ENCODE measurements around the gene LRCH4.

LRCH4 gene

DNA sequence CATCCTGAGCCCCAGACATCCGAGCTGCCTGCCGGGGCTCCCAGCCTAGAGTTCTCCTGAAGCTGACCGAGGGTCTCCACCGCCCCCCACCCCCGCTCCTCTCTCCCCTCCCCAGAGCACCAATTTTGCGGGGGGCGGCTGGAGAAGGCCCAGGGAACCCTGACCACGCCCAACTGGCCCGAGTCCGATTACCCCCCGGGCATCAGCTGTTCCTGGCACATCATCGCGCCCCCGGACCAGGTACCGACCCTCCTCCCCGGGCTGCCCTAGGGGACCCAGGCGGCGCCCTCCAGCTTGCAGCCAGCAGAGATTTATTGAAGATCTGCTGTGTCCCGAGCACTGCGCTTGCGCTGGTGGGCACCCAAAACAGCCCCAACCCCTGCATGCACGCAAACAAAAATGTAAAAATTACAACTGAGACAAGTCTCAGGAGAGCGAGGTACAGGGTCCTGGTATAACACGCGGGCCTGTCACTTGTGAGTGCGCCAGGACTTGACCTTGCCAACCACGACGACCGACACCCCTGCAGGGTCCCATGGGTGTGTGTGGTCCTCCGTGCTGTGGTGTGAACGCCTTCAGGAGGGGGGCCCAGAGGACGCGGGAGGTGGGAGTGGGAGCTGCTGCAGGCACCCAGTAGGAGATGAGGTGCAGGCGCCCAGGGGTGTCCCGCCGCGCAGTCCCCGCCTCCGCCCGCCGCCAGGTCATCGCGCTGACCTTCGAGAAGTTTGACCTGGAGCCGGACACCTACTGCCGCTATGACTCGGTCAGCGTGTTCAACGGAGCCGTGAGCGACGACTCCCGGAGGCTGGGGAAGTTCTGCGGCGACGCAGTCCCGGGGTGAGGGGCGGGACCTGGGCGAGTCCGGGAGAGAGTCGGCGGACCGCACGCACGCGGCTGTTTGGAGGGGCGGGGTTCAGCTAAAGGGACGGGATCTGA is 19.3 kb upstream of the LRCH4 start:
- DNase-seq = no peak

DNA sequence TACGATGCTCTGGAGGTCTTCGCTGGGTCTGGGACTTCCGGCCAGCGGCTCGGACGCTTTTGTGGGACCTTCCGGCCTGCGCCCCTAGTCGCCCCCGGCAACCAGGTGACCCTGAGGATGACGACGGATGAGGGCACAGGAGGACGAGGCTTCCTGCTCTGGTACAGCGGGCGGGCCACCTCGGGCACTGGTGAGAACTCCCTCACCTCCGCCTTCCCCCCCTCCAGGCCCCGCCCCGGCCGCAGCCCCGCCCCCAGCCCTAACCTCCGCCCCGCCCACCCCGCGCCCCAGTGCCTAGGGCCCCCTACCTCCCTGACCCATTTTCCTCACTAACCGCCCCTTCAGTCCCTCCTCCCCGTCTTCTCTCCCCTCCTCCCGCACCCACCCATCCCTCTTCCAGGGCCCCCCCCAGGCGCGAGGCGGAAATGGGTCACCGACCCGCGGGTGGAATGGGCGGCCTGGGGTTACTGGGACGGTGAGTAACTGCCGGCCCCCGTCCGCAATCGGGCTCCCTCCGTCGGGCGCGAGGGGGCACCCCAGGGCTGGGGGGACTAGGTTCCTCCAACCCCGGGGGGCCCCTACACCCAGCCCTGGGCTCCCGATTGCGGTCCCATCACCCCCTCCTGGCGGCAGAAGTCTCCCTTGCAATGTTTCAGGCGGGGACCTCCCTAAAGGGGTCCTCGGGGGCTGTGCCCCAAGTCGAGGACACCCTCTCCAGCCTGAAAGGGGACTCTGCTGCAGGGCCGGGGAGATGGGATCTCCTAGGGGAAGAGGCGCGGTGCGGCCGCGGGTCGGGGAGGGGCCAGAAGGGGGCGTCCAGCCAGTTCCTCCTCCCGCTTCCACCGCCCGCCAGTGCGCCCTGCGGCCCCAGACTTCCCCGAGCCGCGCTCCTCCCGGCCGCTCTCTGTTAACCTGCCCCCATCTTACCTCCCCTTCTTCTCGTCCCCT is 18.4 kb upstream of the LRCH4 start:
- DNase-seq = peak; percentile 86

DNA sequence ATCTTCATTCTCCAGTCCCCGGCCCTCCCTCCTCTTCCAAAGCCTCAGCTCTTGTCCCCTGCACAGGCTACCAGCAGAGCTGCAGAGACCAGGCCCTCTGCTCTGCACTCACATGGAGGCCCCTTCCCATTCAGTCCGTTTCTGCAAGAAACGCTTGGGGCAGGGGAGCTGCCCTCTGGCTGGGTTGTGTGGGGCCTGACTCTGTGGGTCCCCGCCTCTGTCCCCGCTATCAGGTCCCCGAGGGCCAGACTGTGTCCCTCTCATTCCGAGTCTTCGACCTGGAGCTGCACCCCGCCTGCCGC is 17.7 kb upstream of the LRCH4 start:
- peak; percentile 57 for DNase-seq

DNA sequence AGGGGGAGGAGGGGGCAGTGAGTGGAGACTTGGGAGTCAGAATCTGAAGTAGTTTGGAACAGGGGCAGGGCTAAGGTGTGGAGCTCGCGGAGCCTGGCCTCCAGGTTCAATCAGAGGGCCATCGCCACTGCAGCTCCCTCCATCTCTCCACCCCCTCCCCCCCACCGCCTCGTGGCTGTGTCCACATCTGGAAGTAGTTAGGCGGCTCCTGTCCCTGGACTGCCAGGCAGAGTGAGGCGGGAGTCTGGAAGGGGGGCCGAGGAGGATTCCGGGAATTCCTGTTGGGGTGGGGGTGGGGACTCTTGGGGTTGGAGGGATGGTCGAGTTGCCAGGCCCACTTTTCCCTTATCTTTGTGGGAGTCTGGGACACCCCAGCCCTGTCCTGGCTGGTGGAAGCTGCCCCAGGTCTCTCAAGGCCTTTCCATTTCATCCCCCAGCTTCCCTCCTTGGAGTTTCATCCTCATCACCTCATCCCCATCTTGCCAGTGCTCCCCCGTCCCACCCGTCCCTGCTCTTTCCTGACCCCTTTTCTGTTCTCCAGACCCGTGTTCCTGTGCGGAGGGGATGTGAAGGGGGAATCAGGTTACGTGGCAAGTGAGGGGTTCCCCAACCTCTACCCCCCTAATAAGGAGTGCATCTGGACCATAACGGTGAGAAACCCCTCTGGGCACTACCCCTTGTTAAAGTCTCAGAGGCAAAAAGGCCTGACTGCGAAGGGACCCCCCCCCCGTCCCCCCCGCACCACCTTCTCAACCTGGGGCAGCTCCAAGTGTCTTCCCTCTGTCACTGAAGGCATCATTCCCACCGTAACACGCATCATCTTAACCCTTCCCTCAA is 17.2 kb upstream of the LRCH4 start:
- peak; percentile 93 for DNase-seq

DNA sequence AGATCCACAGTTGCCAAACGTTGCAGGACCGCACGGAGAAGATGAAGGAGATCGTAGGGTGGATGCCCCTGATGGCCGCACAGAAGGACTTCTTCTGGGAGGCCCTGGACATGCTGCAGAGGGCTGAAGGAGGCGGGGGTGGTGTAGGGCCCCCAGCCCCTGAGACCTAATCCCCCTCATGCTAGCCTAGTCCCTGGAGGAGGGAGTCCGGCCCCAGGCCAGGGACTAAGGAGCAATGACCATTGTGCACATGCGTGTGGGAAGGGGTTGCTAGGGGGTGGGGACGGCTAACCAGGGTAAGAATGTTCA is 14.8 kb upstream of the LRCH4 start:
- DNase-seq = no peak

DNA sequence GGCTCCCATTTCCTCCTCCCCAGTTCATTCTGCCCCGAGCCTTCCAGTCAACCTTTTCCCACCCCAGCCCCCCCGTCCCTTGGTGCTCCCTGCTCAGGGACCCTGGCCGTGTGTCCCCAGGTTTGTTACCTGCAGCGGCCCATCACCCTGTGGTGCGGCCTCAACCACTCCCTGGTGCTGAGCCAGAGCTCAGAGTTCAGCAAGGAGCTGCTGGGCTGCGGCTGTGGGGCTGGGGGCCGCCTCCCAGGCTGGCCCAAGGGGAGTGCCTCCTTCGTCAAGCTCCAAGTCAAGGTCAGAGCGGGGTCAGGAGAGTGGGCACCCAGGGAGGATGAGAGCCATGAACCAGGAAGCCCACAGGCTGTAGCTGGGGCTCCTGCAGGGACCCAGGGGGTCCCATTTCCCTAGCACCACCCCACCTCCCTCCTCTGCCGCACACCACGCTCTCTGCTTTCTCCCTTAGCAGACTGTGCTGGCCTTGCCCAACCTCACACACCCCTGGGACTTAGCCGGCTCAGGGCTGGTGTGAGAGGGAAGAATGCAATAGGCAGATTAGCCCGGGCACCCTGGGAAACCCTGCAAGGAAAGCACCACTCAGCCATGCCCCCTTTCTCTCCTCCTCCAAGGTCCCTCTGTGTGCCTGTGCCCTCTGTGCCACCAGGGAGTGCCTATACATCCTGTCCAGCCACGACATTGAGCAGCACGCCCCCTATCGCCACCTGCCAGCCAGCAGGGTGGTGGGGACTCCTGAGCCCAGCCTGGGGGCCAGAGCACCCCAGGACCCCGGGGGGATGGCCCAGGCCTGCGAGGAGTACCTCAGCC is 14.2 kb upstream of the LRCH4 start:
- DNase-seq = no peak

DNA sequence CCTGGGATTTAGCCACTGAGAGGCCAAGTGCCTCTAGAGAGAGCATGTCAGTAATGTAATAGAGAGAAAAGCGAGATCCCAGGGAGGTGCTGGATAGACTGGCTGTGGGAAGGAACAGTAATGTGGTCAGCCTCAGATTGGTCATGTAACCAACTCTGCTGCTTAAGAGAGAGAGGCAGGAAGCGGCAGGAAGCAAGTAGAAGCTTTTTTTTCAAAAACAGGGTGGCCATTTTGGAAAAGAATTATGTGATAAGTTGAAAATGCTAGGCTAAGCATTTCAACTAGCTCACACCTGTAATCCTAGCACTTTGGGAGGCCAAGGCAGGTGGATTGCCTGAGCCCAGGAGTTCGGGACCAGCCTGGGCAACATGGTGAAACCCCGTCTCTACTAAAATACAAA is 12.5 kb upstream of the LRCH4 start:
- DNase-seq = no peak

DNA sequence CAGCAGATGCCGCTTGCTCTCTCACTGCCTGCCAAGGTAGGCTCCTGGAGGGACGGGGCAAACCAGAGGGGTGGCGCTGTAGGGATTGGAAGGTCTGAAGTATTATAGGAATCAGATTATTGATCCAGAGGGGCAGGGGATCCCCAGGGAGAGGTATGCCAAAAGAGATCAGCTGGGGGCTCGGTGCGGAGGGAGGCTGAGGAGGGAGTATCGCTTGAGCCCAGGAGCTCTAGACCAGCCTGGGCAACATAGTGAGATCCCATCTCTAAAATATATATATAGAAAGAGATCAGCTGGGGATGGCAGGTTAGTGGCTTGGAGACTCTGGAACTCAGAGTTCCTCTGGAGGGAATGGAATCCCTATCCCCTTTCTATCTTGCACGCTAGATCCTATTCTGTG is 9.3 kb upstream of the LRCH4 start:
- DNase-seq = no peak

DNA sequence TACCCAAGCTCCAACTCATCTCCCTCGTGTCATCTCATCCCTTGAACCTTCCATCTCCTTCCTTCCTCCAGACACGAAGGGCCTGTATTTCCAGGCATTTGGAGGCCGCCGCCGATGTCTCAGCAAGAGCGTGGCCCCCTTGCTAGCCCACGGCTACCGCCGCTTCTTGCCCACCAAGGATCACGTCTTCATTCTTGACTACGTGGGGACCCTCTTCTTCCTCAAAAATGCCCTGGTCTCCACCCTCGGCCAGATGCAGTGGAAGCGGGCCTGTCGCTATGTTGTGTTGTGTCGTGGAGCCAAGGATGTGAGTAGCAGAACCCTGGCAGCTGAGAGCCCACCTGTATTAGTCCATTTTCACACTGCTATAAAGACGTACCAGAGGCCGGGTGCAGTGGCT is 5.7 kb upstream of the LRCH4 start:
- no peak for DNase-seq

DNA sequence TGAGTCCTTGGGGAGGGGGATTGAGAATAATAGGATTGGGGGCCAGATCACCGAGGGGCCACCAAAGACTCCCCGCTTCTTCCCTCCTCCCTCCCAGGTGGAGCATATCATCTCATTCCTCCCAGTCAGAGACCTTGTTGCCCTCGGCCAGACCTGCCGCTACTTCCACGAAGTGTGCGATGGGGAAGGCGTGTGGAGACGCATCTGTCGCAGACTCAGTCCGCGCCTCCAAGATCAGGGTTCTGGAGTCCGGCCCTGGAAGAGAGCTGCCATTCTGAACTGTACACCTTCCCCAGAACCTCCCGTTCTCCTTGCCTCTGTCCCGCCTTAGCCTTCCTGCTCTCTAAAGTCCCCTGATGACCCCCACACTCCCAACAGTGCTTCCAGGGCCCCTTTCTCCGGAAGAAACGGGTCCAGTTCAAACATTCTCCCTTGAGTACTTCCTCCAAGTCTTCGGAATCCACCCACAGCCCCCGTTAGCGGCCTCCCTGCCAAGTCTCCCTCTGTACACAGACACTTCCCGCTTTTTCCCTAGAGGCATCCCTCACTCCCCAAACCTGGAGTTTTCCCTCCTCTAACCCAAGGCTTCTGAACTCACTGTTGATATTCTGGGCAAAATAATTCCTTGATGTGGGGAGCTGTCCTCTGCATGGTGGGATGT is 4.3 kb upstream of the LRCH4 start:
- no peak for DNase-seq

DNA sequence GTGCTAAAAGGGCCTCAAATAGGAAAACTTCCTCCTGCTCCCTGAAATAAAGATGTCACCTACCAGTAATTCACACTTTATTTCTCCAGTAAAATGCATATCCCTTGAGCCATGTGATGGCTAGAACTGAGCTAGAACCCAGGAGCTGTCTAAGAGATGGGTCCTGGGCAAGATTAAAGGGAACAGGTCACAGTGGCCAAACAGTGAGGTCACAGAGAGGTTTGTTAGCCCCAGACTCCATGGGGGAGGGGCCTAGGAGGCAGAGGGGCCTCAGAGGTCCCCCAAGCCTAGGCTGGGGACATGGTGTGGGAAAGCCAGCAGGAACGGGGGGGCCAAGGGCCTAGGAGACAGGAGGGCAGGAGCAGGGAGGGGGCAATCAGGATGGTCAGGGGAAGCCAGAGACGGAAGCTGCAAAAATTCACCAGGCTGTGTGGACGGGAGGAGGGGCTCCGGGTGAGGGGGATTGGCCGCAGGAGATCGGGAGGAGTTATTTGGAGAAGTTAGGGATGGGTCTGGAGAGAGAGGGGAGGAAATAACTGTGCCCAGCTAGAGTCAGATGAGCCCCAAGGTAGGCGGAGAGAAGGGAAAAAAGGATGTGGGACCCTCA is 3.5 kb upstream of the LRCH4 start:
- DNase-seq = no peak

DNA sequence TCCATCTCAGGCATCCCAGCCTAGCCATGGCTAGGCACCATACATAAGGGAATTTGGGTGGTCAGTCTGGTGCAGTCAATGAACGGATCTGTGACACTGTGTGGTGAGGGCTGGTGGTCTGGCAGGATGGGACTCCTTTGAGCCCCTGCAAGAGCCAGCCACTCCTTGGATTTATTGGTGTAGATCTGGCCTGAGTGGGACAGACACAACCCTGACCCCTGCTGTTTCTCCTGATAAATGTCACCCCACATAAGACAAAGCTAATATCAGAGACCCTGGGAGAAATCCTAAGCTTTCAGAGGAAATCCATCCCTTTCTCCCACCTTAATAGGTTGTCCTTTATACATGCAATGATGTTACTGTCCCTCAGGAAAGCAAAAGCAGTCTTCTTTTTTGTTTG is 2.5 kb upstream of the LRCH4 start:
- DNase-seq = no peak

DNA sequence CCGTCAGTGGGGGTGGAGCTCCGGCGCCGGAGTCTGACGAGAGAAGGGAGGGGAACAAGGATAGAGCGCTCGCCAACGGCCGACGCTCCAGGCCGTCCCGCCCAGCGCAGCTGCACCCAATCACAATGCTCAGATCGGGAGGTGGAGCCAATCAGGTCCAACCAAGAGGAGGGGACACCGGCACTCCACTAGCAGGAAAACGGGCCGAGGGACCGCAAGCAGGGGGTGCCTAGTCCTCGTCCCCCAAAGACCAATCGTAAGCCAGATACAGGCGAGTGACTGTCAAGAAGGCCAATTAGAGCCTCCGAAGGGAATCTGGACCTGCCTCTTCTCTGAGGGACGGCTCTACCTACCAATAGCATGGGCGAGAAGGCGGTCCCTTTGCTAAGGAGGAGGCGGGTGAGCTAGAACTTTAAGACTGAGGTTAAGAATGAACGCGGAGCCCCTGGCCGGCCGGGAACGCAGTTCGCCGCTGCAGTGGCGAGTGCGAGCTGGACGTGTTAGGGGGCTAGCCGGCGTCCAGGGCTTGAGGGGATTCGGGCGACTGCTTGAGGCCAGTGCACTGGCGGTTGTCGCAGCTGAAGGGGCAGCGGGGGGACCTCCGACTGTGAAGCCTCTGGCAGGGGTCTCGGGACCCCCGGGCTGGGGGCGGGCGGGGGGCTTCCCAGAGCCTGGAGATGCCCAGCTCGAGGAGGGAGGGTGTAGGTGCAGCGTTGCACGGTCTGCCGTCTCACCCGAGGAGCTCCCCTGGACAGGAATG is 517 bp upstream of the LRCH4 start, which contains the start of gene FBXO24:
Gene FBXO24, plus strand, starts transcription at position 63 of the 760 bp plus-strand sequence. Its CDS starts 298 bp downstream, at position 361.
- DNase-seq = peak; percentile 99

DNA sequence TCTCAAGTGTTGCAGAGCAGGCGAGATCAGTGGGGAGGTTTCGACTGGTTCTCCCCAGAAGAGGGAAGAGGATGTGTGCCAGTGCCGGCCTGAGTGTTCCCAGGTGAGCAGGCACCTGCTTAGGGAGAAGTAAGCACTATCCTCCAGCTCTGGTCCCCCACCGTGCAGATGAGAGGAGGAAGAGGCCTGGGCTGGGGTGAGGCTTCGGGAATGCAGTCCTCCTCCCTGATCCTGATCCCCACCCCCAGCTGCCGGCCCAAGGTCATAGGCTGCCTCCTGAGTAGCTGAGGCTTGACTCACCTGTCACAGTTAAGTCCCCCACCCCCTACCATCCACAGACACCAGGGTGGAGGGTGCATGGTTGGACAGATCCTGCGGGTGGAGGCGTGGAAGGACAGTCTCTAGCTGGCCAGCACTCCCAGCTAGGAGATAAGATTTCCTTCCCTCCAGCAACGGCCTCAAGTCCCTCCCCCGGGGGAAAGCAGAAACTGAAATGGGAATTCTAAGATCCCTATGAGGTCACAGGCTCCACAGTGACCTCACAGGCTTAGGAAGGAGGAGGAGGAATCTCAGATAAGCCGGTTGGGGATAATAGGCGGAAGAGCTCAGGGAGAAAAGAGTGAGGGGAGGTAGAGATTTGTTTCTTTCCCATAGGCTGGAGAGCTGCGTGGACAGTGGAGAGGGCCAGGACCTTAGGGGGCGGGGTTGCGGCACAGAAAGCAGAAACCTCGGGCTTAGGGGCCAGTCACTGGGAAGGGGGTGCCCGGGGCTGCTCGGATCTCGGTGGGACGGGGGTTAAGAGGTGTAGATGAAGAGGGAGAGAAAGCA is 1.0 kb downstream of the LRCH4 start:
- no peak for DNase-seq

DNA sequence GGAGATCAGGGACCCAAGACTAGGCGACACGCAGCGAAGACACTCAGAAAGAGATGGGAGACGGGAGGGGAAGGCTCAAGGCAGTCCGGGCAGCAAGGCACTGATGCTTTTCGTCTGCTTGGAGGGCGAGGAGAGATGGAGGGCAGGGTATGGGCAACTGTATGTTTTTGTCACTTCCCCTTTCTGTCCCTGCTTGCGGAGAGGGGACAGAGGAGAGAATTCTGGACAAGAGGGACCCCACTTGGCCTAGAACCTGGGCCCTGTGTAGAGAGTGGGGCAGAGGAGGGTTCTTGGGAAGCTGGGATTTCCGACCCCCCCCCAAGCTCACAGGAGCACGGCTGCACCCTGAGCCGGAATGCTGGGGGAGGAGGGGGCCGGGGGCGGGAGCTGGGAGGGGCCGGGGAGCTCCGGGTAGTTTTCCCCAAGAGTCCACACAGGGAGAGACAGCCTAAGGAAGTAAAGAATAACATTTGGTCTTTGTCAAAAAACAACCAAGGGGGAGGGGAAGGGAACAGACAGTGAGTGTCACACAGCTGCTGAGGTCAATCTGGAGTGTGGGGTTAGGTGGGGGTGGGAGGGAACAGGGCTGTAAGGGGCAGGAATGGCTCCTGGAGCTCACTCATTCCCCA is 1.8 kb downstream of the LRCH4 start:
- DNase-seq = no peak

DNA sequence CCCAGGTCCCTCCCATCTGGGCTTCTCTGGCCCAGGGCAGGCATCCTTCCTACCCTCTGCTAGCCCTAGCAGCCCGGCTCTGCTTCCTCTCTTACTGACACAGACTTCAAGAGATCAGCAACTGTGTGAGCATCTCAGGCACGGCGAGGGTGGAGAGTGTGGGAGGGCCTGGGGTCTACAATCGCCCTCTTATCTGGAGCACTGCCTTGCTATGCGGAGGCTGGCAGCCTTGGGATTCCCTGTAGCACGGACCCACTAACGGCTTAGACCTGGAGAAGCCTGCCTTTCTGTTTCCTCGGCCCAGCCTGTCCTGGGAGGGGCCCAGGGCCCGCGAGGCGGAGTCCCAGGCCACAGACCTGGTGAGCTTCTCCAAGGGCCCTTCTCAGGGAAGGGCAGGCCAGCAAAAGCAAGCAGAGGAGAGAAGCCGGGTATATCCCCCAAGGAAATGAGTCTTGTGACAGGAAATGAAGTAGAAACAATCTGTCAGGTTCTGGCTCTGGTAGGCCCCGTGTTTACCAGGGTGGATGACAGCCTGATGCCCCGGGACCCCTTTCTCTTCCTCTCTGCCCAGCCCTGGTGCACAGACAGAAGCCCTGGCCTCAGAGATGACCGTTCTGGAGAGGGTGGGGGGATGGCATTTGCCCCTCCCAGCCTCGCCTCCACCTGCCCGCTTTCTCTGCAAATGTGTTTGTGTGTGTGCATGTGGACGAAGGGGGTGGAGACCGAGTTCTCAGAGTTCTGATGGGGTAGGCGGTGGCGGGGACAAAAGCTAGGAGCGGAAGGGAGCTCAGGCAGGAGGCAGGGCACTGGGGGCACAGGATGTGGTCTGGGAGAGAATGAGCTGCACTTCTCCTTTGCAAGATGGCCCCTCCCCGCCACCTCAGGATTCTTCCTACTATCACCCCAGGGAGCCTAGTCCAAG is 2.5 kb downstream of the LRCH4 start:
- DNase-seq = no peak

DNA sequence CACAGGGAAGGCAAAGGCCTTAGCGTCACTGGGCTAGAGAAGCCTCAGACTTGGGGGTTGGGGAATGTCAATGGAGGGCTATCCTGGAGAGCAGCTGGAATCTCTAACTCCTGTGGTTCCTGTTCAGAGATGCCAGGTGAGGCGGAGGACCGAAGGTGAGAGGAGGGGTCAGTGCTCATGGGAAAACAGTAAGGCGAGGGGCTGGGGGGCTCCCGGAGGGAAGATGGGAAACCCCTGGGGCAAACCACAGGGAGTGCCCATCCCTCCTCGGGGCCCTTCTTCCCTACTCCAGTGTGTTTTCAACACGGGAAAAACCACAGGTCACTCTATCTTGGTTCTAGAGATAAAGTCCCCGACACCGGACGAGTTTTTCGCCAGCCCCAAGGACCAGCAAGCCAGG is 3.3 kb downstream of the LRCH4 start:
- no peak for DNase-seq
